Activated naive CD4-positive, alpha-beta T cell treated with anti-CD3 and anti-CD28 coated beads, Interleukin-2, amount 50 U/mL, for 16 hours (primary cell): ENCODE results near the gene MPG.
"Not testable (repeated sequence)": the region's sequence is repeated elsewhere in the genome, so short reads cannot be mapped to it uniquely, and the experiment has no call there.

ENCODE experiments used
- DNase-seq: peaks from one replicate; pipeline ENCODE4 v3.0.0-alpha.2; 2020

The MPG gene, protein sequence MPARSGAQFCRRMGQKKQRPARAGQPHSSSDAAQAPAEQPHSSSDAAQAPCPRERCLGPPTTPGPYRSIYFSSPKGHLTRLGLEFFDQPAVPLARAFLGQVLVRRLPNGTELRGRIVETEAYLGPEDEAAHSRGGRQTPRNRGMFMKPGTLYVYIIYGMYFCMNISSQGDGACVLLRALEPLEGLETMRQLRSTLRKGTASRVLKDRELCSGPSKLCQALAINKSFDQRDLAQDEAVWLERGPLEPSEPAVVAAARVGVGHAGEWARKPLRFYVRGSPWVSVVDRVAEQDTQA

DNA sequence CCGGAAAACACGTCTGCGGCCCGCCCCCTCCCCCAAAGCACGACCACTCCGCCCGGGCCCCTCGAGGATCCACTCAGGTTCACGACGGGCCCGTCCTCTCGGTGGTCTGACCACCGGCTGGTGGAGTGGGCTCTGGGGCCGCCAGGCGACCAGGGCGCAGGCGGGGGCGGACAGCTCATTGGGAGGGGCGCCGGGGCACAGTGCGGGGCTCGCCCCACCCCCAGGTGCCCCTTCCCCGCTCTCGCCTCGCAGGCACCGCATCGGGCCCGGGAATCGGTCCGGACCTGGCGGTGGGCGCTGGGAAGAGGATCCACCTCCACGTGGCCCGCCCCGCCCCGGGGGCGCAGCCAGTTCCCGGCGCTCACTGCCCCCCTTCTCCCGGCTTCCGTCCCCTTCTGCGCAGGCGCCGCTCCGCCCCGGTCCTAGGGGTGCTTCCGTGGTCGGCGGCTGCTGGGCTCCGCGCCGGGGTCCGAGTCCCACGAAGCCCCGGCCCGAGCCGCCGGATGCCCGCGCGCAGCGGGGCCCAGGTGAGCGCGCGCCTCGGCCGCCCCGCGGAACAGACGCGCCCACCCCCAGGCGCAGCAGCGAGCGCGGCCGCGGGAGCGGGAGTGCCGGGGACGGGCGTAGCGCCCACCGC is at the start of gene MPG:
MPG (plus strand) TSS at position 419 of the 637 bp plus-strand sequence; CDS start at position 504, 85 bp downstream.
- peak; percentile 83 for DNase-seq

GRCh38 chr16:30627-31026 is 47.4 kb upstream of the MPG start:
- DNase-seq, result not testable (repeated sequence)

- not testable (repeated sequence) for DNase-seq
Measured at GRCh38 chr16:33154-33876, 44.7 kb upstream of the MPG start.

DNA sequence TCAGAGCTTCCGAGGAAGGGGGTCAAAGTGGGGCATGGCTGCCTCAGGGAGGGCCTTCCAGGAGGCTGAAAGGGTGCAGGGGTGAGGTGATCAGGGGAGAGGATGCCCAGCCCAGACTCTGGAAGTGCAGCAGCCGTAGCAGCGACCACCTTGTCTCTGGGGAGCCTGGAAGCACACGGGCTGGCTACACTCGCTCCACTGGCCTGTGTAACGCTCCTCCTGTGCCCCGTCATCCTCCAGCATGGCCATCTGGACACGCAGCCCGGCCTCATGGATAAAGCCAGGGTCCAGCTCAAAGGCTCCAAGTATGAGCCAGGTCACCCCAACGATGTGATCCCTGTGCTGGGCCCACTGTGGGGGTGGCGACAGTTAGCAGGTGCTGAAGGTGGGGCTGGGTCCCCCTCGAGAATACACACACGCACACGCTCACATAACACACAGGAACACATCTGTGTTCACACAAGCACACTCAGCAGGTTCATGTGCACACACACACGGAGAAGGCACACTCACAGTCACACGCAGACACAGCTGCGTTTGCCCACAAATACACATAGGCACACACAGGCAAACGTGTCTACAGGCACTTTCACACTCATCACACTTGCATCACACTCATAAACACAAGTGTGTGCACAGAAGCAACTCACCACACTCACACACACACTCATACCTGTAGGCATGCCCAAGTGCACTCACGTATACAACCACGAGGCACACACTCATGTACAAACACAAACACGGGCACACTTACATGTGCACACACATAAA is 44.0 kb upstream of the MPG start:
- no peak for DNase-seq

DNA sequence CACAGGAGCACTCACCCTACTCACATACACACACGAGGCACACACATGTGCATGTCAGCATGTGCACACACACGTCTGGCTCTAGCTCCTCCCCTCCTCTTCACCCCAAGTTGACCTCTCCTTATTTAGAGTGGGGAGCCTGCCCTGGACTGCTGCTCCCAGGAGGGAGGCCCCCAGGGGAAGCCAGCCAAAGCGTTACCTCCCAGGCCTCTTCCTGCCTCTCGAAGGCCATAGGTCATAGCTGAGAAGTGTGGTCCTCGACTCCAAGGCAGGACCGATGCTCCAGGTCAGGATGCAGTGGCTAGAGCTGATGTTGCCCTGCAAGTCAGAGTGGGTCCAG is 43.4 kb upstream of the MPG start:
- no peak for DNase-seq

- no peak for DNase-seq
Measured at GRCh38 chr16:35011-35677, 42.9 kb upstream of the MPG start.

- DNase-seq, result no peak
Measured at GRCh38 chr16:35678-36305, 42.2 kb upstream of the MPG start.

DNA sequence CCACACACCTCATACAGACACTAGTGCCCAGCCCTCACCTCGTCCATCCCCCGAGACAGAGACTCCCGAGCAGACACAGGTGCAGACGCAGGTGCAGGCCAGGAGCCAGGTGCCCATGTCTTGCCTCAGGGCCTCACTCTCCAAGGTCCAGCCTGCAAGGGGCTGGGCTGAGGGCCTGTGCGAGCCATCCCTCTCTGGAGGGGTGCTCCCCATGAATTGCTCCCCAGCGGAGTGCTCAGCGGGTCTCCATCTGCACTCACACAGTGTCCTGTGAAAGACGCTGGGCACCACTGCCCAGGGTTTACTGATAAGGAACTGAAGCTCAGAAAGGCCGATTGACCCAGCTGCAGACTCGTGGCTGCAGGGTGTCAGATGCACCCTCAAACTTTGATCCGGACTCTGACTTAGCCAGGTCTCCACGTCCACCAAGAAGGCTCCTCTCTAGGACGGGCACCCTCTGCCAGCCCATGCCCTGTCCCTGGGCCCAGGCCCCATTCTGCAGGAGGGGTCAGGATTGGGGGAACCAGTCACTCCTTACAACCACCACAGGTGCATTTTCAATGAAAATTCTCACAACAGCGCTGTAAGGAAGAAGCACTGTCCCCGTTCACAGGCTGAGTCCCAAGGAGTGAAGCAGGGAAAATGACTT is 41.6 kb upstream of the MPG start:
- no peak for DNase-seq

DNA sequence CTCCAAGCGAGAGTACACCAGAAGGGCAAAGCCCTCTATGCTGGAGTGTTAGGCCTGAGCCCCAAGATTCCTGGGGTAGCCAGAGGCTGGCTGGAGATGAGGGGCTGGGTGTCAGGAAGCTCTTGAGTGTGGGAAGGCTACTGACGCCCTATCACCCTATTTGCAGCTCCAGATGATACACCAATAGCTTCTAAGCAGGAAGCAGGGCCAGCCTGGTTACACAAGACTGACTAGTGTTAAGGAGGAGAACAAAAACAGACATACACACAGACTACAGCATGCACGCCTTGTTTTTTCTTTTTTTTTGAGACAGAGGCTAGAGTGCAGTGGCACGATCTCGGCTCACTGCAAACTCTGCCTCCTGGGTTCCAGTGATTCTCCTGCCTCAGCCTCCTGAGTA is 40.5 kb upstream of the MPG start:
- DNase-seq, result no peak

DNA sequence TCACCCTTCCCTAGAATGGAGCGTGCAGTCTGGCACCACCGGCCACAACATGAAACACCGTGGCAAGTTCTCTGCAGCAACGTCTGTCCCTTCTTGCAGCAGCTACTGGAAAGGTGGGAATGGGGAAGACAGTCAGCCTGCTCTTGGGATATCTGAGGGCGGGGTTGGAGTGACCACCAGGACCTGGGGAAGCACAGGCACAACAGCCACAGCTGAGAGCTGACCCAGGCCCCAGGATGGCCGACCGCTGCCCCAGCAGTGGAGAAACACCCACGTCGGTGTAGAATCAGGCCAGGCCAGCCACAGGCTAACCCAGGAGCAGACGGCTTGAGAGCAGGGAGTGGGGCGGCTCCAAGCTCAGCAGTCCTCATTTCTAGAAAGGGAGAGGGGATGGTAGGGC is 39.8 kb upstream of the MPG start:
- DNase-seq, result not testable (repeated sequence)

DNA sequence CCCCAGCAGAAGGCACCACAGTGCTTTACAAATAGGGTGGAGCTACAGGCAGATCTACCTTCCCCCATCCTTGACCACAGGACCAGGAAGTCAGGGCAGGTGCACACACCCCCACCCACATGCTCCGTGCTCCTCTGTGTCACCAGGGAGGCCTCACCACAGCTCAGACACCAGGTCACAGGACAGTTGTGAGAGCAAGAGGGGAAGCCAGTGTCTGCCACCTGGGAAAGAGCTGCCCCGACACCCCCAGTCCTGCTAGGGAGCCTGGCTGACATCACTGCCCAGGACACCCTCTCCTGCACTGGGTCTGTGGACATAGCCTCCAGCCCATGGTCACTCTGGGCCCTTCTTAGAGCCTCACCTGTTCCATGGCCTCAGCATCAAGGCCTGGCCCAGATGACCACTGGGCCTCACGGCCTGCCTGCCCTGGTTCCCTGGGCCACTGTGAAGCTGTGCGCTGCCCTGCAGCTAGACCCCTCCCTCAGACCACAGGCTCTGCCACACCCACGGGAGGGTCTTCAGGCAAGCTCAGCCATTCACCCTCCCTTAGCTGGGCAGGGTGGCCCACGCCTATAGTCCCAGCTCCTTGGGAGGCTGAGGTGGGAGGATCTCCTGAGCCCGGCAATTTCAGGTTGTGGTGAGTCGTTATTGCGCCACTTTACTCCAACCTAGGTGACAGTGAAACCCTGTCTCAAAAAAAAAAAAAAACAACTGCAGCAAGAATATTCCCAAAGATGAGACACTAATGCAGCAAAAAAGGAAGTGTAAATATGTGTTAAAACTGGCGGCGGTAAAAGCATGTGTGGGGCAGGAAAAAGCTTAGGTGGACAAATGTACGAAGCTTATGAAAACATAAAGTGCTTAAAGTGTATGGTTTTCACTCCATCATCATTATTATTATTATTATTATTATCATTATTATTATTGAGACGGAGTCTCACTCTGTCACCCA is 38.8 kb upstream of the MPG start:
- DNase-seq, result peak; percentile 29

DNA sequence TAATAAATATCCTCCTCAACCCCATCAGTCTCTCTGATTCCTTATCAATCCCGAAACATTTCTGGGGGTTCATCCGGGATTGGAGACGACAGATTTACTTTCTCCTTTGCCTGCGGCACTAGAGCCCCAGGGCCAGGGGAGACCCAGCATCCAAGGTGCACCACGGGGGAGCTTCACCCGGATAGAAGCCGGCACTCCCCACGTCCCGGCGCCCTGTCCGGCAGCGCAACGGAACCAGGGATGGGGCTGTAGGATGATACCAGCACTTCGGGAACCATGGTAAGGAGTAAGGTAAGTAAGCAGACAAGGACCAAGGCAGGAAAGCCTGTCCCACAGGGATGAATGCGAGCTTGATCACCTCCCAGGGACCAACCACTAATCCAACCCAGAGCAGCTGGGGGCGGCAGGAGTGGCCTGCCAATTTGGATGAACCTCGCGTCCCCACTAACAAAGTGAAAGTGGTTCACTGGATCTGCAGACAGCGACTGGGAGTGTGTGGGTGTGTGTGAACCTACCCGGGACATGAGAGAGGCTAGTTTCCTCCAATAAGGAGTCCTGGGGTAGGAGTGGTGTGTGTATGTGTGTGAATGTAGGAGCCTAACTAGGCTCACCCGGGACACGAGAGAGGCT is 36.5 kb upstream of the MPG start:
- no peak for DNase-seq

GRCh38 chr16:42069-42457 is 36.0 kb upstream of the MPG start:
- DNase-seq, result no peak

GRCh38 chr16:42691-43090 is 35.3 kb upstream of the MPG start:
- no peak for DNase-seq

DNA sequence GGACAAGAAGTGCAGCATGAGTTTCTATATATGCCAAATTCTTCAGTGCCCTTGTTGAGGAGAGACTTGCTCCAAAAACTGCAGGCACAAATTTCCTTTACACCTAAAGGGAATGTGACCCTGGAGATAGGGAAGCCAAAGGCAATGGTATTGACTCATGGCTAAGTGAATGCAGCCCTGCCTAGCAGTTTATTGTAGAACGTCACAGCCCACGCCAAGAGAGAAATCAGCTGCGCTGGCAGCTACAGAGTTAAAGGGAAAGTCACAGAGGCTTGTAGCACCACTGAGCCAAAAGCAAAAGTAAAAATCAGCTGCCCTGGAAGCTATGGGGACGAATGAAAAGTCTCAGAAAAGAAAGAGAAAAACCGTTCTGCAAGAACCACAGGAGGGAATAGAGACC is 34.7 kb upstream of the MPG start:
- DNase-seq, result no peak

- no peak for DNase-seq
Measured at GRCh38 chr16:44655-45054, 33.4 kb upstream of the MPG start.

DNA sequence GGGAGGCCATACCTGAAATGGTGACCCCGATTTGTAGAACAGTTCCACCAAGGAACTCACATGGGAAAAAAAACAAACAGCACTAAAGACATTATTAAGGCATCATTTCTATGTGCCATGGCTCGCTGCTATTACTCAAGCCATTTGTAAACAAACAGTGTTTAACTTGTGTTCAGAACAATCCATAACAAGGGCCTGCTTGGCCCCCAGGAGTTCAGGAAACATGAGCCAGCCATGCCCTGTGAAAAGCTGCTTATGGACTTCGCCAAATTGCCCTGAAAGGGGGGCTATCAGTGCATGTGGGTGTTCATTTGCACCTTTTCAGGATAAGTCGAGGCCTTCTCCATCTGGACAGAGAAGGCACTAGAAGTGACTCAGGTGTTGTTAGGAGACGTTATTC is 32.6 kb upstream of the MPG start:
- no peak for DNase-seq

GRCh38 chr16:46510-46909 is 31.5 kb upstream of the MPG start:
- not testable (repeated sequence) for DNase-seq

DNA sequence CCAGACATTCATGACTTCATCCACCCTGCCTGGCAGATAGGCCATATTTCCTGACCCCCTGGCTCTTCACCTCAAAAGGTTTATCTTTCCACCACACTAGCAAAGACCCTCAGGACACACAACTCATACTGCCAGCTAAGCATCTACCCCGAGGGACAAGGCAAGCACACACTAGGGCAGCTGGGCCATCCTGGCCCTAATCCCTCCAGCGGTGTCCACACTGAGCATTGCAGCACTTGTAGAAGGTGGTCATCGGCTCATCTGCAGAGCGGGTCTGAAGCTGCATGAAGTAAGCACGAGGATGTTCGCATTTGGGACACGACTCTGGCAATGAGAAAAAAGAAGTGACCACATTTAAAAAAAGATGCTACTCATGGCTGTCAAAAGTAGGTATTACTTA is 30.8 kb upstream of the MPG start:
- no peak for DNase-seq
